OCI-LY1 (cell line): ENCODE data around the gene BLOC1S2.

Experiments used
- EZH2 ChIP-seq: fragments of 200-600 bp; sonication (generic), shearing (Covaris generic); IDR thresholded peaks from 2 replicates; pipeline ENCODE4 v1.8.0; 2017; ENCODE audit warnings: borderline replicate concordance, mixed run types, mild to moderate bottlenecking, antibody characterized with exemption, low read length, moderate library complexity, mixed read lengths
- TF ChIP-seq, protein P1 (sequence below): fragments of 200-600 bp; sonication (generic), shearing (Covaris generic); IDR thresholded peaks from 2 replicates; pipeline ENCODE4 v1.5.1; 2017; ENCODE audit warnings: mild to moderate bottlenecking, antibody characterized with exemption, low read length, moderate library complexity, mixed read lengths

DNA sequence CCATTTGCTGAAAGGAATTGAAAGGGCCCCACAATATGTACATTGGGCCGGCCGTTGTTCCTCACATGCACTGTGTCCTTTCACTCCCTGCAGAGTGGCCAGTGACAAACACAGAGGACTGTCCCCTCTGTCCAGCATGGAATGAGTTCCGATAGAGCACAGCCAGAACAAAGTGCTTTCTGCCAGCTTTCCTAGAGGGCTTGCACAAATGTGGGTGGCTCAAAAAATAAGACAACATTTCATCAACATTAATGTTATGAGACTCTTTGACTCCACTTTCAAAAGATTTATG is 41.2 kb upstream of the BLOC1S2 start:
- TF ChIP-seq, protein P1, sequence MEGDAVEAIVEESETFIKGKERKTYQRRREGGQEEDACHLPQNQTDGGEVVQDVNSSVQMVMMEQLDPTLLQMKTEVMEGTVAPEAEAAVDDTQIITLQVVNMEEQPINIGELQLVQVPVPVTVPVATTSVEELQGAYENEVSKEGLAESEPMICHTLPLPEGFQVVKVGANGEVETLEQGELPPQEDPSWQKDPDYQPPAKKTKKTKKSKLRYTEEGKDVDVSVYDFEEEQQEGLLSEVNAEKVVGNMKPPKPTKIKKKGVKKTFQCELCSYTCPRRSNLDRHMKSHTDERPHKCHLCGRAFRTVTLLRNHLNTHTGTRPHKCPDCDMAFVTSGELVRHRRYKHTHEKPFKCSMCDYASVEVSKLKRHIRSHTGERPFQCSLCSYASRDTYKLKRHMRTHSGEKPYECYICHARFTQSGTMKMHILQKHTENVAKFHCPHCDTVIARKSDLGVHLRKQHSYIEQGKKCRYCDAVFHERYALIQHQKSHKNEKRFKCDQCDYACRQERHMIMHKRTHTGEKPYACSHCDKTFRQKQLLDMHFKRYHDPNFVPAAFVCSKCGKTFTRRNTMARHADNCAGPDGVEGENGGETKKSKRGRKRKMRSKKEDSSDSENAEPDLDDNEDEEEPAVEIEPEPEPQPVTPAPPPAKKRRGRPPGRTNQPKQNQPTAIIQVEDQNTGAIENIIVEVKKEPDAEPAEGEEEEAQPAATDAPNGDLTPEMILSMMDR: no peak
- no peak for TF ChIP-seq EZH2
